H4 (cell line): Measurements from ENCODE around the gene VN1R4. TPM values are rescaled to one million over a fixed set of nuclear protein-coding genes. Genes with fewer than 3 reads are reported as not detected.
"Not testable (repeated sequence)": the region's sequence is repeated elsewhere in the genome, so short reads cannot be mapped to it uniquely, and the experiment has no call there.

ENCODE experiments used
- DNase-seq: peaks from one replicate; pipeline ENCODE4 v3.0.0-alpha.2; 2015; ENCODE audit warnings: low spot score
- total RNA-seq: library from RNA; depleted of rRNA; stranded (reverse); fragments of >200 nt; shearing (Covaris generic); gene quantifications from 2 replicates; pipeline ENCODE4 v1.2.3, GENCODE V29; 2014; rRNA removed

VN1R4 gene
- not detected in 2 replicates for total RNA-seq

GRCh38 chr19:53267623-53268022, at the start of gene VN1R4:
TSS of gene VN1R4 (minus strand) at chr19:53267723. CDS start at chr19:53267665, 58 bp downstream.
- not testable (repeated sequence) for DNase-seq

GRCh38 chr19:53311897-53312296, 44.4 kb upstream of the VN1R4 start:
- no peak for DNase-seq

GRCh38 chr19:53311044-53311443, 43.5 kb upstream of the VN1R4 start:
- no peak for DNase-seq

GRCh38 chr19:53308339-53308811, 40.9 kb upstream of the VN1R4 start:
- DNase-seq, result no peak

- DNase-seq, result not testable (repeated sequence)
Measured at GRCh38 chr19:53301341-53301740, 33.8 kb upstream of the VN1R4 start.

- DNase-seq, result no peak
Measured at GRCh38 chr19:53294786-53295441, 27.4 kb upstream of the VN1R4 start.

- no peak for DNase-seq
Measured at GRCh38 chr19:53290758-53291549, 23.4 kb upstream of the VN1R4 start.

GRCh38 chr19:53285087-53285486, 17.6 kb upstream of the VN1R4 start:
- DNase-seq, result no peak

- DNase-seq, result not testable (repeated sequence)
Measured at GRCh38 chr19:53281947-53282346, 14.4 kb upstream of the VN1R4 start.

GRCh38 chr19:53275480-53275879, 8.0 kb upstream of the VN1R4 start:
- no peak for DNase-seq

GRCh38 chr19:53272044-53272443, 4.5 kb upstream of the VN1R4 start:
- no peak for DNase-seq

GRCh38 chr19:53269861-53270260, 2.3 kb upstream of the VN1R4 start:
- DNase-seq, result not testable (repeated sequence)

- not testable (repeated sequence) for DNase-seq
Measured at GRCh38 chr19:53257715-53258342, 9.7 kb downstream of the VN1R4 start, which contains the start of gene VN1R2. TSS of gene VN1R2 (plus strand) at chr19:53258292. CDS start at chr19:53258376, 84 bp downstream.

GRCh38 chr19:53254411-53255341, 12.8 kb downstream of the VN1R4 start, which contains the start of gene ZNF677:
TSS of gene ZNF677 (minus strand) at chr19:53254873. CDS start at chr19:53251550, 3,323 bp downstream.
- no peak for DNase-seq

GRCh38 chr19:53246498-53246897, 21.0 kb downstream of the VN1R4 start:
- DNase-seq, result no peak

- DNase-seq, result no peak
Measured at GRCh38 chr19:53237114-53237777, 30.3 kb downstream of the VN1R4 start.

- no peak for DNase-seq
Measured at GRCh38 chr19:53224606-53225005, 42.9 kb downstream of the VN1R4 start.

GRCh38 chr19:53222716-53223115, 44.8 kb downstream of the VN1R4 start:
- not testable (repeated sequence) for DNase-seq
